Right lung (tissue), 5 donors: Measurements from ENCODE around the gene PRR19. TPM values are rescaled to one million over a fixed set of nuclear protein-coding genes. Genes with fewer than 3 reads are reported as not detected.

Source experiments
- DNase-seq, 2 donors: peaks; one replicate each; pipeline ENCODE4 v3.0.0-alpha.2; 2013
- polyA plus RNA-seq, 5 donors: library from polyadenylated mRNA; unstranded; fragments of 120-200 nt; gene quantifications; one replicate each; pipeline versions ENCODE4 v1.2.1 to v1.2.3, GENCODE V29; 2013; ENCODE audit warnings: inconsistent platforms in 1 of 5, low replicate concordance in 1 of 5; ENCODE audit not compliant: insufficient read length in 5 of 5, insufficient read depth in 1 of 5

The PRR19 gene
- polyA plus RNA-seq, 5 donors, result 1.1 to 2.0 (median 1.4) TPM

- no peak for DNase-seq
Measured at GRCh38 chr19:42282819-42283187, 19.1 kb upstream of the PRR19 start.

- DNase-seq, result peak; percentile 95 to 97
Measured at GRCh38 chr19:42283188-42284065, 18.5 kb upstream of the PRR19 start.

- DNase-seq, result peak in 1 of 2 donors; percentile 60
Measured at GRCh38 chr19:42284066-42284501, 17.8 kb upstream of the PRR19 start.

GRCh38 chr19:42284591-42285341 is 17.2 kb upstream of the PRR19 start:
- DNase-seq, result no peak

GRCh38 chr19:42285541-42285941 is 16.4 kb upstream of the PRR19 start:
- DNase-seq, result no peak

GRCh38 chr19:42285988-42286348 is 16.0 kb upstream of the PRR19 start:
- DNase-seq, result no peak

- DNase-seq, result no peak
Measured at GRCh38 chr19:42286349-42287016, 15.4 kb upstream of the PRR19 start.

- no peak for DNase-seq
Measured at GRCh38 chr19:42287017-42287826, 14.7 kb upstream of the PRR19 start.

GRCh38 chr19:42287827-42288107 is 14.2 kb upstream of the PRR19 start:
- DNase-seq, result no peak

- DNase-seq, result no peak
Measured at GRCh38 chr19:42288387-42288786, 13.5 kb upstream of the PRR19 start.

GRCh38 chr19:42288881-42289555 is 12.9 kb upstream of the PRR19 start:
- DNase-seq, result no peak

- no peak for DNase-seq
Measured at GRCh38 chr19:42289556-42290041, 12.3 kb upstream of the PRR19 start.

GRCh38 chr19:42290136-42290522 is 11.8 kb upstream of the PRR19 start:
- DNase-seq, result no peak

- DNase-seq, result no peak
Measured at GRCh38 chr19:42290523-42291434, 11.2 kb upstream of the PRR19 start.

- no peak for DNase-seq
Measured at GRCh38 chr19:42291435-42291810, 10.5 kb upstream of the PRR19 start.

- DNase-seq, result no peak
Measured at GRCh38 chr19:42292042-42292960, 9.6 kb upstream of the PRR19 start.

GRCh38 chr19:42292963-42293362 is 9.0 kb upstream of the PRR19 start:
- DNase-seq, result no peak

GRCh38 chr19:42293540-42293939 is 8.4 kb upstream of the PRR19 start:
- no peak for DNase-seq

GRCh38 chr19:42293948-42294347 is 8.0 kb upstream of the PRR19 start:
- DNase-seq, result no peak
